GM23248 (cell line): ENCODE results near the gene CASR. TPM values are rescaled to one million over a fixed set of nuclear protein-coding genes. Genes with fewer than 3 reads are reported as not detected.
"Not testable (repeated sequence)": the region's sequence is repeated elsewhere in the genome, so short reads cannot be mapped to it uniquely, and the experiment has no call there.

Experiments used
- DNase-seq: peaks from one replicate; pipeline ENCODE4 v3.0.0-alpha.2; 2015
- H2AFZ ChIP-seq: fragments of 200-600 bp; sonication (generic); 2 replicates; pipeline ENCODE4 v1.6.1; 2016; ENCODE audit warnings: antibody characterized with exemption
- H3F3A ChIP-seq: fragments of 200-600 bp; sonication (generic); 2 replicates; pipeline ENCODE4 v1.6.1; 2016; ENCODE audit warnings: mild to moderate bottlenecking, antibody characterized with exemption, mixed run types; ENCODE audit not compliant: insufficient read depth
- H3K27ac ChIP-seq: fragments of 200-600 bp; sonication (generic); 2 replicates; pipeline ENCODE4 v1.5.1; 2016; ENCODE audit warnings: mild to moderate bottlenecking
- H3K27me3 ChIP-seq: fragments of 200-600 bp; sonication (generic); replicated peaks from 2 replicates; pipeline ENCODE4 v1.6.1; 2016; ENCODE audit warnings: mild to moderate bottlenecking; ENCODE audit not compliant: insufficient read depth
- H3K36me3 ChIP-seq: fragments of 200-600 bp; sonication (generic); 2 replicates; pipeline ENCODE4 v1.6.1; 2016; ENCODE audit warnings: low read depth, mild to moderate bottlenecking
- H3K4me1 ChIP-seq: fragments of 200-600 bp; sonication (generic); 2 replicates; pipeline ENCODE4 v1.6.1; 2016; ENCODE audit warnings: mild to moderate bottlenecking; ENCODE audit not compliant: insufficient read depth
- H3K4me2 ChIP-seq: fragments of 200-600 bp; sonication (generic); one replicate; pipeline ENCODE4 v1.6.1; 2016; ENCODE audit warnings: mild to moderate bottlenecking; ENCODE audit not compliant: unreplicated experiment
- H3K4me3 ChIP-seq: fragments of 200-600 bp; sonication (generic); 2 replicates; pipeline ENCODE4 v1.5.1; 2016; ENCODE audit warnings: mild to moderate bottlenecking
- H3K79me2 ChIP-seq: fragments of 200-600 bp; sonication (generic); 2 replicates; pipeline ENCODE4 v1.6.1; 2016; ENCODE audit warnings: mild to moderate bottlenecking; ENCODE audit not compliant: insufficient read depth
- H3K9ac ChIP-seq: fragments of 200-600 bp; sonication (generic); 2 replicates; pipeline ENCODE4 v1.6.1; 2016; ENCODE audit warnings: mild to moderate bottlenecking
- H3K9me2 ChIP-seq: fragments of 200-600 bp; sonication (generic); 2 replicates; pipeline ENCODE4 v1.6.1; 2016; ENCODE audit warnings: mixed run types, mild to moderate bottlenecking, moderate library complexity; ENCODE audit not compliant: insufficient read depth
- H3K9me3 ChIP-seq: fragments of 200-600 bp; sonication (generic); one replicate; pipeline ENCODE4 v1.6.1; 2017; ENCODE audit warnings: low read depth
- H4K20me1 ChIP-seq: fragments of 200-600 bp; sonication (generic); 2 replicates; pipeline ENCODE4 v1.6.0; 2016; ENCODE audit not compliant: insufficient read depth
- EZH2 ChIP-seq: fragments of 200-600 bp; sonication (generic); IDR thresholded peaks from 2 replicates; pipeline ENCODE4 v1.6.1; 2018; ENCODE audit warnings: antibody characterized with exemption, mild to moderate bottlenecking; ENCODE audit not compliant: insufficient read depth, poor library complexity, severe bottlenecking
- EZH2phosphoT487 ChIP-seq: fragments of 200-600 bp; sonication (generic); IDR thresholded peaks from 2 replicates; pipeline ENCODE4 v1.6.1; 2018; ENCODE audit warnings: antibody characterized with exemption, moderate library complexity, mild to moderate bottlenecking, low read depth; ENCODE audit not compliant: insufficient read depth
- WGBS, 2 experiments: methylation state at CpG; one replicate each; pipeline ENCODE4 v1.1.6; 2015 to 2017; ENCODE audit warnings: low lambda C conversion rate in 2 of 2, low coverage in 1 of 2; ENCODE audit errors: missing lambda C conversion rate in 2 of 2; 5-methylcytosine and 5-hydroxymethylcytosine counted together
- in situ Hi-C: fragments of 300-500 bp; cut with MboI; formaldehyde crosslinking; loops from 2 replicates; pipeline ENCODE4 v1.15.0; 2020
- polyA plus RNA-seq: library from polyadenylated mRNA; unstranded; fragments of >200 nt; fragmentation: Nextera tagmentation; extraction: Ambion mirVana; gene quantifications from 2 replicates; pipeline ENCODE4 v1.2.1, GENCODE V29; 2016
- total RNA-seq: library from RNA; depleted of rRNA; stranded (reverse); fragments of >200 nt; shearing (Covaris generic); gene quantifications from 2 replicates; pipeline ENCODE4 v1.2.3, GENCODE V29; 2014

Gene CASR
- total and polyA plus RNA-seq, 2 experiments from 2014 or later, result not detected

DNA sequence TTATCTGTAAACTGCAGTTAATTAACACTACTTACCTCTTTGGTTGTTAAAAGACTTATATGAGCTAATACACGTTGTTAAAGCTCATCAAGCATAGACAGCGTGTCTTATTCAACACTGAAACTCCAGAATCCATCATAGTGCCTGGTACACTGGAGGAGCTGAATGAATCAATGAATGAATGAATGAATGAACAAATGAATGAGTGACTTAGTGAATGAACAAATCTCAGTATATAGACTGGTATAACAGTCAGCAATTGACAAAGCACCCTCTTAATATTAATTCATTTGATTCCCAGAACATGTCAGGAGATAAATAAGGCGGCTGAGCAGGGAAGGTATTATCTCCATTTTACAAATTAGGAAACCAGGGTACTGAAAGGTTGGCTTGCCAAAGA is 7.1 kb downstream of the CASR start:
- H3K27ac ChIP-seq, result no peak overlapping the region
- peaks cover 4% of the 10 kb centered on the region; the same call in 1 of the 2 replicates for H3K27me3 ChIP-seq
- in situ Hi-C loops, result no loop called here
- TF ChIP-seq EZH2phosphoT487 (no peak), EZH2 (no peak)
- no peaks in the 10 kb centered on the region for H4K20me1 ChIP-seq
- H3K79me2 ChIP-seq, result no peaks in the 10 kb centered on the region
- no peak overlapping the region for H3K4me3 ChIP-seq
- no peak overlapping the region for H3K4me2 ChIP-seq
- no peaks in the 10 kb centered on the region for H3F3A ChIP-seq
- no peaks in the 10 kb centered on the region for H3K9me3 ChIP-seq
- H3K9me2 ChIP-seq, result no peaks in the 10 kb centered on the region
- no peak for DNase-seq
- H2AFZ ChIP-seq, result no peak overlapping the region
- H3K4me1 ChIP-seq, result no peaks in the 10 kb centered on the region
- H3K36me3 ChIP-seq, result no peaks in the 10 kb centered on the region
- H3K9ac ChIP-seq, result no peak overlapping the region
- WGBS, 2 experiments, result 42 to 51% methylated on average over 3 of the region's 3 CpGs

- Histone ChIP-seq H3K27me3 (no peaks in the 10 kb centered on the region), H3K9me3 (no peaks in the 10 kb centered on the region), H3K9ac (no peak overlapping the region), H3K4me1 (no peaks in the 10 kb centered on the region), H3K79me2 (no peaks in the 10 kb centered on the region), H3K4me3 (no peak overlapping the region), H3F3A (no peaks in the 10 kb centered on the region), H2AFZ (no peak overlapping the region), H3K4me2 (no peak overlapping the region), H3K9me2 (no peaks in the 10 kb centered on the region), H4K20me1 (no peaks in the 10 kb centered on the region), H3K27ac (no peak overlapping the region), H3K36me3 (no peaks in the 10 kb centered on the region)
- 11 to 18% methylated on average over 2 of the region's 2 CpGs for WGBS, 2 experiments
- TF ChIP-seq EZH2phosphoT487 (no peak), EZH2 (no peak)
- no peak for DNase-seq
- in situ Hi-C loops, result no loop called here
Measured at GRCh38 chr3:122198966-122199365, 15.5 kb downstream of the CASR start.

DNA sequence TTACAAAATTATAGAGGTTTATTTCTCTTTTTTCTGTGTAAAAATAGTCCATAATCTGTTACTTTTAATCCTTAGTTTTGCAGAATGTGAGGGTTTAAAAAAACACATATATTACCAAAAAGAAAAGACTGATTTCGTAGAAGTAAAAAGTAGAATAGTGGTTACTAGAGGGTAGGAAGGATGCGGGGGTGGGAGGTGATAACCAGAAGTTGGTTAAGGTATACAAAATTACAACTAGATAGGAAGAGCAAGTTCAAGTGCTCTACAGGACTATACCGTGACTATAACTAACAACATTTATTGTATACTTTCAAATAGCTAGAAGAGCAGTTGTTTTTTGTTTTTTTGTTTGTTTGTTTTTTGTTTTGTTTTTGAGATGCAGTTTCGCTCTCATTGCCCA is 16.1 kb downstream of the CASR start:
- no peak for DNase-seq
- 22 to 30% methylated on average over 4 of the region's 4 CpGs for WGBS, 2 experiments

GRCh38 chr3:122200661-122201060 is 17.2 kb downstream of the CASR start:
- Histone ChIP-seq H3K4me2 (no peak overlapping the region), H3K4me1 (no peaks in the 10 kb centered on the region), H3F3A (no peaks in the 10 kb centered on the region), H4K20me1 (no peaks in the 10 kb centered on the region), H3K36me3 (no peaks in the 10 kb centered on the region), H3K27ac (no peak overlapping the region), H3K9me2 (no peaks in the 10 kb centered on the region), H3K4me3 (no peak overlapping the region), H3K79me2 (no peaks in the 10 kb centered on the region), H3K27me3 (no peaks in the 10 kb centered on the region), H2AFZ (no peak overlapping the region), H3K9ac (no peak overlapping the region), H3K9me3 (no peaks in the 10 kb centered on the region)
- TF ChIP-seq EZH2, result no peak
- no peak for TF ChIP-seq EZH2phosphoT487
- no peak for DNase-seq
- in situ Hi-C loops, result no loop called here
- 44 to 48% methylated on average over 2 to 3 of the region's 3 CpGs for WGBS, 2 experiments

More for the DNA sequence above, 16.1 kb downstream of the CASR start:
- no peaks in the 10 kb centered on the region for H3K9me2 ChIP-seq
- H3K4me1 ChIP-seq, result no peaks in the 10 kb centered on the region
- H3F3A ChIP-seq, result no peaks in the 10 kb centered on the region
- H3K79me2 ChIP-seq, result no peaks in the 10 kb centered on the region
- H3K9ac ChIP-seq, result no peak overlapping the region
- no peak overlapping the region for H3K27ac ChIP-seq
- no peaks in the 10 kb centered on the region for H3K9me3 ChIP-seq
- H3K27me3 ChIP-seq, result no peaks in the 10 kb centered on the region
- no peaks in the 10 kb centered on the region for H4K20me1 ChIP-seq
- in situ Hi-C loops, result no loop called here
- no peak overlapping the region for H2AFZ ChIP-seq
- no peaks in the 10 kb centered on the region for H3K36me3 ChIP-seq
- H3K4me3 ChIP-seq, result no peak overlapping the region
- TF ChIP-seq EZH2phosphoT487, result no peak
- no peak for TF ChIP-seq EZH2
- no peak overlapping the region for H3K4me2 ChIP-seq

- in situ Hi-C loops, H3K4me2 ChIP-seq, H3K27ac ChIP-seq, H3K27me3 ChIP-seq, H3K9me2 ChIP-seq, H3K9ac ChIP-seq, H3K79me2 ChIP-seq, H3K4me3 ChIP-seq, DNase-seq, H3K4me1 ChIP-seq, H2AFZ ChIP-seq, H3K9me3 ChIP-seq, H3K36me3 ChIP-seq, H3F3A ChIP-seq, H4K20me1 ChIP-seq: not testable (repeated sequence)
- WGBS, 2 experiments, result 60 to 71% methylated on average over 1 to 15 of the region's 25 CpGs
Measured at GRCh38 chr3:122201476-122201875, 18.0 kb downstream of the CASR start.
